Measurements from ENCODE around the gene FN1.

DNA sequence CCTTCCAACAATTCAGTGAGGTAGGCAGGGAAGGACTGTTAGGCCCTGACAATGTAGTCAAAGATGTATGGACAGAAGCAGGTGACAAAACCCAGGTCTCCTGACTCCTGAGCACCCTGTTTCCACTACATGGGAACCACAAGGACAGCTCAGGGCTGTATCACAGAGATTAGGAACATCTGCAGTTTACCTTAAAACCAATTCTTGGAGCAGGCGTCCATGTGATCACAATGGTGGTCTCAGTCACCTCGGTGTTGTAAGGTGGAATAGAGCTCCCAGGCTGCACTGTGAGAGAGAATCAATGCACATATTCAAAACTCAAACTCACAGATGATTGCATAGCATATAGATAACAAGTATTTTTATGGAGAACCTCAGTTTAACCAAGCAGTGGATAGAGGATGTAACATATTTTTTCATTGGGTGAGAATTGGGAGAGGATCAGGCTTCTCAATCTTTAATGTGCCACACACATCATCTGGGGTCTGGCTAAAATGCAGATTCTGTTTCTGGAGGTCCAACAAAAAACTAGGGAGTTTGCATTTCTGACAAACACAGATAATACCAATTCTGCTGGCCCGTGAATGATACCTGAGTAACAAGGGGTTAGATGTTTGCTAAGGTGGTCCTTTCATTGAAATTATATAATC lies 36.7 kb downstream of the FN1 start:
- no peak for TF ChIP-seq CTCF (IDR thresholded peaks at IDR 0.05)
- no peak for TF ChIP-seq POLR2A (IDR thresholded peaks at IDR 0.05)
